Choroid plexus epithelial cell (primary cell): ENCODE data around the gene C1orf174.

Experiments
- DNase-seq: peaks from one replicate; pipeline ENCODE4 v3.0.0-alpha.2; 2010; ENCODE audit warnings: low read depth
- H3K4me3 ChIP-seq: 2 replicates; pipeline ENCODE4 v1.5.1; 2011; ENCODE audit warnings: low read depth, mild to moderate bottlenecking, control low read depth, low read length, moderate library complexity
- CTCF ChIP-seq: conservative IDR thresholded peaks from 2 replicates; pipeline ENCODE4 v1.5.1; 2011; ENCODE audit warnings: low read depth, mild to moderate bottlenecking, control low read depth, inconsistent platforms, low read length, moderate library complexity

Gene C1orf174

GRCh38 chr1:3943123-3943431 lies 43.0 kb upstream of the C1orf174 start:
- TF ChIP-seq CTCF, result no peak
- no peak for DNase-seq
- H3K4me3 ChIP-seq, result no peak overlapping the region

- TF ChIP-seq CTCF, result no peak
- no peak for DNase-seq
- no peak overlapping the region for H3K4me3 ChIP-seq
Measured at GRCh38 chr1:3942416-3943122, 42.5 kb upstream of the C1orf174 start.

GRCh38 chr1:3940754-3941345 lies 40.8 kb upstream of the C1orf174 start:
- no peak overlapping the region for H3K4me3 ChIP-seq
- TF ChIP-seq CTCF, result no peak
- DNase-seq, result no peak

GRCh38 chr1:3940081-3940753 lies 40.1 kb upstream of the C1orf174 start:
- DNase-seq, result no peak
- no peak for TF ChIP-seq CTCF
- H3K4me3 ChIP-seq, result no peak overlapping the region

- no peak overlapping the region for H3K4me3 ChIP-seq
- no peak for TF ChIP-seq CTCF
- DNase-seq, result no peak
Measured at GRCh38 chr1:3939242-3940080, 39.4 kb upstream of the C1orf174 start.

GRCh38 chr1:3932156-3932919 lies 32.3 kb upstream of the C1orf174 start:
- DNase-seq, result no peak
- TF ChIP-seq CTCF, result no peak
- no peak overlapping the region for H3K4me3 ChIP-seq
